Measurements from ENCODE around the gene SPHKAP.

SPHKAP gene

DNA sequence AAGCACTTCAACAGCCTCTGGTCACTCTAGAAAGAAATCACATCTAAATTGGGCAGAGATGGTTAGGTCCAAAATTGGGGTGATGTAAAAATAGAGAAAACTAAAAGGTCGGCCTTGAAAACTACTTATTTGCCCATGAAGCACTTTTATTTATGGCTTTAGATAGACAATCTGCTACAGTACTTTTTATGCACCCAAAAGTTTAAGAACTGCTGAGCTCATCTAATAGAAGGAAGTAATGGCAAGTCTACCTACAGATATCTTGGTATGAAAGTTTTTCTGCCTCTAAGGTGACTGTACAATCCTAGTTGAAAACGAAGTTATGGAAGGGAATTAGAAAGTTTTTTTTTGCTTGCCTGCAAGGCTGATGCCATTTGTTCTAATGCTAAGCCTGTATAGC is 46.2 kb downstream of the SPHKAP start:
- no peak overlapping the region for H2BK12ac ChIP-seq (ENCODE audit: low read length)
- no peak for DNase-seq (ENCODE audit: low spot score)
- H4K91ac ChIP-seq (ENCODE audit: low read depth, low read length, poor library complexity) = no peak overlapping the region
- no peaks in the 10 kb centered on the region for H3K79me1 ChIP-seq (ENCODE audit: low read depth, low read length)
- H2BK5ac ChIP-seq (ENCODE audit: low read length) = no peak overlapping the region
- H3K27me3 ChIP-seq (ENCODE audit: control insufficient read depth in 3 of 3, insufficient read depth in 3 of 3, low read depth in 1 of 3, low read length in 3 of 3) = no peaks in the 10 kb centered on the region
- H3K4me3 ChIP-seq (ENCODE audit: low read length in 2 of 2) = no peak overlapping the region
- no peak overlapping the region for H2AK5ac ChIP-seq (ENCODE audit: low read depth, low read length)
- H3K14ac ChIP-seq (ENCODE audit: low read length) = no peak overlapping the region
- no peak overlapping the region for H3K18ac ChIP-seq (ENCODE audit: low read length)
- H2BK15ac ChIP-seq (ENCODE audit: low read length) = no peak overlapping the region
- H3K36me3 ChIP-seq (replicated peaks in 1 of 2; ENCODE audit: control insufficient read depth in 2 of 2, insufficient read depth in 2 of 2, low read length in 2 of 2) = no peaks in the 10 kb centered on the region
- H2BK120ac ChIP-seq (ENCODE audit: low read depth, low read length) = no peak overlapping the region
- H4K8ac ChIP-seq (ENCODE audit: low read depth, low read length) = no peak overlapping the region
- no peak overlapping the region for H3K4me2 ChIP-seq (ENCODE audit: insufficient read depth, low read length, poor library complexity, severe bottlenecking)
- no peaks in the 10 kb centered on the region for H3K9me3 ChIP-seq (replicated peaks in 1 of 2; ENCODE audit: control insufficient read depth in 2 of 2, insufficient read depth in 1 of 2, low read depth in 1 of 2, low read length in 2 of 2)
- WGBS, 2 donors (ENCODE audit: extremely low coverage in 2 of 2, insufficient read length in 2 of 2, insufficient replicate concordance in 1 of 2) = no CpG with 5 or more reads among the region's 2 CpGs
- no peak overlapping the region for H2AFZ ChIP-seq (ENCODE audit: low read length)
- no peak overlapping the region for H3K4ac ChIP-seq (ENCODE audit: low read length)
- H3K9ac ChIP-seq (ENCODE audit: low read depth, low read length, poor library complexity) = no peak overlapping the region
- H3K23ac ChIP-seq (ENCODE audit: low read depth, low read length, poor library complexity) = no peak overlapping the region
- no peaks in the 10 kb centered on the region for H3K4me1 ChIP-seq (ENCODE audit: control insufficient read depth in 2 of 2, insufficient read depth in 1 of 2, low read depth in 1 of 2, low read length in 2 of 2)
- no peak overlapping the region for H3K27ac ChIP-seq (replicated peaks; ENCODE audit: low read length)

DNA sequence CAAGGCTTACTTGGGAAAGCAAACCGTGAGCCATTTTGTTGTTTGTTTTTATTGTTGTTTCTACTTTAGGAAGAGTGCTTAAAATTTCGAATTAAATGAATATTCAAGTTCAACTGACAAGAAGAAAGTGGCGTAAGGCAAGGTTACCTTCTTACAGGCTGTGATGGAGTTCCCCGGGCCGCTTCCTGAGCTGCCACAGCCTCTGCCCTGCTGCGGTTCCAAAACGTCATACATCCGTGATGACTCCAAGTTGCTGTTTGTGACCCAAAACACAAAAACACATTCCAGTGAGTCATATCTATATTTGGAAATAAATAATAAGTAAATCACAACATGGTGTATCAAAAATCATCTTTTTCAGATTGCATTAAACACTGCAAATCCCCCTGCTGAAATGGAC is 49.7 kb downstream of the SPHKAP start:
- Histone ChIP-seq H2BK12ac (ENCODE audit: low read length) (no peak overlapping the region), H3K36me3 (replicated peaks in 1 of 2; ENCODE audit: control insufficient read depth in 2 of 2, insufficient read depth in 2 of 2, low read length in 2 of 2) (no peaks in the 10 kb centered on the region), H3K4me3 (ENCODE audit: low read length in 2 of 2) (no peak overlapping the region), H2BK15ac (ENCODE audit: low read length) (no peak overlapping the region), H3K23ac (ENCODE audit: low read depth, low read length, poor library complexity) (no peak overlapping the region), H3K14ac (ENCODE audit: low read length) (no peak overlapping the region), H3K27me3 (ENCODE audit: control insufficient read depth in 3 of 3, insufficient read depth in 3 of 3, low read depth in 1 of 3, low read length in 3 of 3) (no peaks in the 10 kb centered on the region), H2BK5ac (ENCODE audit: low read length) (no peak overlapping the region), H2BK120ac (ENCODE audit: low read depth, low read length) (no peak overlapping the region), H3K4ac (ENCODE audit: low read length) (no peak overlapping the region), H3K4me1 (ENCODE audit: control insufficient read depth in 2 of 2, insufficient read depth in 1 of 2, low read depth in 1 of 2, low read length in 2 of 2) (no peaks in the 10 kb centered on the region), H2AK5ac (ENCODE audit: low read depth, low read length) (no peak overlapping the region), H3K9me3 (replicated peaks in 1 of 2; ENCODE audit: control insufficient read depth in 2 of 2, insufficient read depth in 1 of 2, low read depth in 1 of 2, low read length in 2 of 2) (no peaks in the 10 kb centered on the region), H3K9ac (ENCODE audit: low read depth, low read length, poor library complexity) (no peak overlapping the region), H4K8ac (ENCODE audit: low read depth, low read length) (no peak overlapping the region), H2AFZ (ENCODE audit: low read length) (no peak overlapping the region), H3K79me1 (ENCODE audit: low read depth, low read length) (no peaks in the 10 kb centered on the region), H3K4me2 (ENCODE audit: insufficient read depth, low read length, poor library complexity, severe bottlenecking) (no peak overlapping the region), H3K18ac (ENCODE audit: low read length) (no peak overlapping the region), H4K91ac (ENCODE audit: low read depth, low read length, poor library complexity) (no peak overlapping the region), H3K27ac (replicated peaks; ENCODE audit: low read length) (no peak overlapping the region)
- DNase-seq (ENCODE audit: low spot score) = no peak
- no CpG with 5 or more reads among the region's 8 CpGs for WGBS, 2 donors (ENCODE audit: extremely low coverage in 2 of 2, insufficient read length in 2 of 2, insufficient replicate concordance in 1 of 2)

DNA sequence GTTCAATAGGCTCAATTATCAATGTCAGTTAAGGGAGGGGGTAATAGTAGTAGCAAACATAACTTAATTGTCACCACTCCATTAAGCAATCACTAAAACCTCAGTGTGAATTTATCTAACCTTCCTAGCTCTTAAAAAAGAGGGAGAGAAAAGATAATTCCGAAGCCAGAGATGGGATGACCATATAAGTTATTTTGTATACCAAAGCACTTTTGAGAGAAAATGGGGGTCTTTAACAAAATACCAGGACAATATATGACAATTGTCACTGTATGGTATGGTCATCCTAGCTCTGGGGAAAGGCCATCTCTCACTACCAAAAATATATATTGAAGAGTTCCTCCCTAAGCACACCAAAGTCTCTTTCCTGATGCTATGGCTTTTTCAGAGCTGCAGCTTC is 55.1 kb downstream of the SPHKAP start:
- no peak overlapping the region for H2AK5ac ChIP-seq (ENCODE audit: low read depth, low read length)
- no peak overlapping the region for H4K8ac ChIP-seq (ENCODE audit: low read depth, low read length)
- no peaks in the 10 kb centered on the region for H3K79me1 ChIP-seq (ENCODE audit: low read depth, low read length)
- no peak overlapping the region for H2BK5ac ChIP-seq (ENCODE audit: low read length)
- H3K23ac ChIP-seq (ENCODE audit: low read depth, low read length, poor library complexity) = no peak overlapping the region
- no peaks in the 10 kb centered on the region for H3K27me3 ChIP-seq (ENCODE audit: control insufficient read depth in 3 of 3, insufficient read depth in 3 of 3, low read depth in 1 of 3, low read length in 3 of 3)
- H2BK120ac ChIP-seq (ENCODE audit: low read depth, low read length) = no peak overlapping the region
- H3K18ac ChIP-seq (ENCODE audit: low read length) = no peak overlapping the region
- no peaks in the 10 kb centered on the region for H3K4me1 ChIP-seq (ENCODE audit: control insufficient read depth in 2 of 2, insufficient read depth in 1 of 2, low read depth in 1 of 2, low read length in 2 of 2)
- H3K36me3 ChIP-seq (replicated peaks in 1 of 2; ENCODE audit: control insufficient read depth in 2 of 2, insufficient read depth in 2 of 2, low read length in 2 of 2) = no peaks in the 10 kb centered on the region
- no peak overlapping the region for H3K14ac ChIP-seq (ENCODE audit: low read length)
- H3K4me3 ChIP-seq (ENCODE audit: low read length in 2 of 2) = no peak overlapping the region
- no peak overlapping the region for H3K4ac ChIP-seq (ENCODE audit: low read length)
- H2AFZ ChIP-seq (ENCODE audit: low read length) = no peak overlapping the region
- no peak overlapping the region for H3K4me2 ChIP-seq (ENCODE audit: insufficient read depth, low read length, poor library complexity, severe bottlenecking)
- no CpG with 5 or more reads among the region's 1 CpG for WGBS, 2 donors (ENCODE audit: extremely low coverage in 2 of 2, insufficient read length in 2 of 2, insufficient replicate concordance in 1 of 2)
- H2BK12ac ChIP-seq (ENCODE audit: low read length) = no peak overlapping the region
- H3K9ac ChIP-seq (ENCODE audit: low read depth, low read length, poor library complexity) = no peak overlapping the region
- H2BK15ac ChIP-seq (ENCODE audit: low read length) = no peak overlapping the region
- H4K91ac ChIP-seq (ENCODE audit: low read depth, low read length, poor library complexity) = no peak overlapping the region
- H3K9me3 ChIP-seq (replicated peaks in 1 of 2; ENCODE audit: control insufficient read depth in 2 of 2, insufficient read depth in 1 of 2, low read depth in 1 of 2, low read length in 2 of 2) = no peaks in the 10 kb centered on the region
- DNase-seq (ENCODE audit: low spot score) = no peak
- no peak overlapping the region for H3K27ac ChIP-seq (replicated peaks; ENCODE audit: low read length)

DNA sequence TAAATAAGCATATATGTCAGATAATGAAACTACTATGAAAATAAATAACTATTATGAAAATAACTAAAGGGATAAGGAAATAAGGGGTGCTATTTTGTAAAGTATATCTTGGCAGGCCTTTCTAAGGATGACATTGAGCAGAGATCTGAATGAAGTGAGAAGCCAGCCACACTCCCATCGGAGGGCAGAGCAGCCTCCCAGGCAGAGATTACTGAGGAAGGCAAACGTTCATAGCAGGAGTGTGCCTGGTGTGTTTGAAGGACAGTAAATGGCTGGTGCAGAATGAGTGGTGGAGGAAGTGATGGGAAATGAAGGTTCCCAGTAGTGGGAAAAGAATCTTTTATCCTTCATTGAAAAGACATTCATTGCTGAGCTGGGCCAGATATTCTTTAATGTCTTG is 62.5 kb downstream of the SPHKAP start:
- Histone ChIP-seq H3K79me1 (ENCODE audit: low read depth, low read length) (no peaks in the 10 kb centered on the region), H3K4me3 (ENCODE audit: low read length in 2 of 2) (no peak overlapping the region), H3K36me3 (replicated peaks in 1 of 2; ENCODE audit: control insufficient read depth in 2 of 2, insufficient read depth in 2 of 2, low read length in 2 of 2) (no peaks in the 10 kb centered on the region), H2BK120ac (ENCODE audit: low read depth, low read length) (no peak overlapping the region), H3K9ac (ENCODE audit: low read depth, low read length, poor library complexity) (no peak overlapping the region), H2AFZ (ENCODE audit: low read length) (no peak overlapping the region), H3K4me1 (ENCODE audit: control insufficient read depth in 2 of 2, insufficient read depth in 1 of 2, low read depth in 1 of 2, low read length in 2 of 2) (no peaks in the 10 kb centered on the region), H3K14ac (ENCODE audit: low read length) (no peak overlapping the region), H2AK5ac (ENCODE audit: low read depth, low read length) (no peak overlapping the region), H2BK15ac (ENCODE audit: low read length) (no peak overlapping the region), H3K4me2 (ENCODE audit: insufficient read depth, low read length, poor library complexity, severe bottlenecking) (no peak overlapping the region), H3K9me3 (replicated peaks in 1 of 2; ENCODE audit: control insufficient read depth in 2 of 2, insufficient read depth in 1 of 2, low read depth in 1 of 2, low read length in 2 of 2) (no peaks in the 10 kb centered on the region), H3K23ac (ENCODE audit: low read depth, low read length, poor library complexity) (no peak overlapping the region), H3K4ac (ENCODE audit: low read length) (no peak overlapping the region), H4K91ac (ENCODE audit: low read depth, low read length, poor library complexity) (no peak overlapping the region), H3K18ac (ENCODE audit: low read length) (no peak overlapping the region), H2BK5ac (ENCODE audit: low read length) (no peak overlapping the region), H2BK12ac (ENCODE audit: low read length) (no peak overlapping the region), H4K8ac (ENCODE audit: low read depth, low read length) (no peak overlapping the region), H3K27me3 (ENCODE audit: control insufficient read depth in 3 of 3, insufficient read depth in 3 of 3, low read depth in 1 of 3, low read length in 3 of 3) (no peaks in the 10 kb centered on the region), H3K27ac (replicated peaks; ENCODE audit: low read length) (no peak overlapping the region)
- WGBS, 2 donors (ENCODE audit: extremely low coverage in 2 of 2, insufficient read length in 2 of 2, insufficient replicate concordance in 1 of 2) = no CpG with 5 or more reads among the region's 2 CpGs
- no peak for DNase-seq (ENCODE audit: low spot score)
